ENCODE measurements around the gene UBE2O.
A peak's percentile ranks its signal among the peaks of the same experiment; 100 is the strongest.
"Not testable (repeated sequence)": the region's sequence is repeated elsewhere in the genome, so short reads cannot be mapped to it uniquely, and the experiment has no call there.

The UBE2O gene

DNA sequence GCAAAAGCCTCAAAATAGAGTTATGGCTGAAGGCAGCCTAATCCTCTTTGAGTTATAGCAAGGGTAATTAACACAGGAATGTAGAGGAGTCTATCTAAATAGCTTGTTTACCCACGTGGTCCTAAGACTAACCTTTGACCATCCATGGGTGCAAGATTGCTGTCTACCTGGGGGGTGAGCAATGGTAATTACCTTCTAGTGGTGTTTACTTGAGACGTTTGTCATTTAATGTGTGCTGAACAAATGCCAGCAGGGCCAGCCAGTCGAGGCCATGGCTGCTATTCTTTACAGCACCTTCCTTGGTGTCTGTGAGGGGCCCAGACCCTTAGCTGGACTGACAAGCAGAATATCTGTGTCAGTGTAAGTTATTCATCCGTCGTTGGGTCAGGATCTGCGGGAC lies 85.3 kb downstream of the UBE2O start:
- DNase-seq = no peak

DNA sequence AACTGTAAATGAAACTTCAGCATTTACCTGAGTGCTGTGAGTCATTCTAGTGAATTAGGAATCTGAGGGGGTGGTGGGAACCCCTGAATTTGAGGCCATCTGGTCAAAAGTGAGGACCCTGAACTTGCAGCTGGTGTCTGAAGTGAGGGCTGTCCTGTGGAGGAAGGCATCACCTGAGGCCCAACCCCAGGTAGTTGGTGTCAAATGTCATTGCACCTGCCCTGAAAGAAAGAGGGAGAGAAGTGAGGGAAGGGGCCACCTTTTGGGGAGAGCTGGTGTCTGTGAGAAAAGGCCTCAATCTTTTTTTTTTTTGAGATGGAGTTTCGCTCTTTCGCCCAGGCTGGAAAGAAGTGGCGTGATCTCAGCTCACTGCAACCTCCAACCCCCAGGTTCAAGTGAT lies 86.7 kb downstream of the UBE2O start:
- no peak for DNase-seq

GRCh38 chr17:76365256-76365903 lies 87.6 kb downstream of the UBE2O start:
- DNase-seq = no peak

GRCh38 chr17:76363107-76363842 lies 89.7 kb downstream of the UBE2O start:
- DNase-seq = no peak

DNA sequence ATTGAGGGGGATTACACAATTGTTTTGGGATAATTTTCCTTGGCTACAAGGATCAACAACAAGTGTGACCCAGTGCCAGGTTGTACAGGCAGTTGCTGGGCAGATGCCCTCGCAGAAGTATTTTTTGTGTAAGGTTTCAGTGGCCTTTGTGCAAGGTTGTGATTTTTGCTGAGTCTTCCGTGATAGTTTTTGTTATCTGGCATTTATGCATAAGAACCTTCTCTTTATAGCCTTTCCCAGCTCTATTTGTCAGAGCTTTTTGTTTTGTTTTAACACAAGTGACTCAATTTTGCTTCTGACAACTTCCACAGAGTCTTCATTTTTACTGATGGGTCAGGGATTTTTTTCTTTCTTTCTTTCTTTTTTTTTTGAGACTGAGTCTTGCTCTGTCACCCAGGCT lies 92.5 kb downstream of the UBE2O start:
- no peak for DNase-seq

DNA sequence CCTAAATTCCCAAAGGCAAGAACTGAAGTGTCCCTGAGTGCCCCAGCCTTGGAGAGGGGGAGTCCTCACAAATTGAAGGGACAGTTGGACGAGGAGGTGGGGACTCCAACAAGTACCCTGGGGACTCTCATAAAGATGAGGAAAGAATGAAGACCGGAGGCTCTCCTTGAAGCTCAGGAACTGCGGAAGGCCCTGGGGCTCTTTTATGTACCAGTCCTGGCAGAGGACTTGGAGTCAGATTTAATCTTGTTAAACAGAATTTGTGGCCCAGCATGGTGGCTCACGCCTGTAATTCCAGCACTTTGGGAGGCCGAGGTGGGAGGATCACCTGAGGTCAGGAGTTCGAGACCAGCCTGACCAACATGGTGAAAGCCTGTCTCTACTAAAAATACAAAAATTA lies 93.2 kb downstream of the UBE2O start:
- not testable (repeated sequence) for DNase-seq

- DNase-seq = no peak
Measured at GRCh38 chr17:76359375-76359774, 93.6 kb downstream of the UBE2O start.

GRCh38 chr17:76357597-76358158 lies 95.3 kb downstream of the UBE2O start:
- no peak for DNase-seq

DNA sequence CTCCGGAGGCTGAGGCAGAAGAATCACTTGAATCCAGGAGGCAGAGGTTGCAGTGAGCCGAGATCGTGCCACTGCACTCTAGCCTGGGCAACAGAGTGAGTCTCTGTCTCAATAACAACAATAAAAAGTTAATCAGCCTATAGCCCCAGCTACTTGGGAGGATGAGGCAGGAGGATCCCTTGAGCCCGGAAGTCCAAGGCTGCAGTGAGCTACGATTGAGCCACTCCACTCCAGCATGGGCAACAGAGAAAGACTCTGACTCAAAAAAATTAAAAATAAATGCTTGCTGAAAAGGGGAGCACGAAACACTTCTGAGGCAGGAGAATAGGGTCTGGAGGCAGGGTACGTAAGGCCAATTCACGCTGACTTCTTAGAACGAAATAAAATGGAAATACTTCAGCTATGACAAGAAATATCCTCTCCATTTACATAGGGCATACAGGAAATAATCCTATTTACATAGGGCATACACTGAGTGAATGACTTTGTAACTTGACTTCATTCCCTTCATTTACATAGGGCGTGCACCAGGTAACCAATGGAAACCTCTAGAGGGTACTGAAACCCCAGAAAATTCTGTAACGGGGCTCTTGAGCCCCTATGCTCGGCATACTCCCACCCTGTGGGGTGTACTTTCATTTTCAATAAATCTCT lies 96.0 kb downstream of the UBE2O start:
- DNase-seq = no peak

GRCh38 chr17:76354747-76355310 lies 98.1 kb downstream of the UBE2O start:
- no peak for DNase-seq

- no peak for DNase-seq
Measured at GRCh38 chr17:76354317-76354729, 98.6 kb downstream of the UBE2O start.

- peak; percentile 85 for DNase-seq
Measured at GRCh38 chr17:76353599-76354316, 99.2 kb downstream of the UBE2O start, which contains the start of gene PRPSAP1. PRPSAP1 (minus strand) TSS chr17:76353916; CDS start chr17:76353703, 213 bp downstream.

DNA sequence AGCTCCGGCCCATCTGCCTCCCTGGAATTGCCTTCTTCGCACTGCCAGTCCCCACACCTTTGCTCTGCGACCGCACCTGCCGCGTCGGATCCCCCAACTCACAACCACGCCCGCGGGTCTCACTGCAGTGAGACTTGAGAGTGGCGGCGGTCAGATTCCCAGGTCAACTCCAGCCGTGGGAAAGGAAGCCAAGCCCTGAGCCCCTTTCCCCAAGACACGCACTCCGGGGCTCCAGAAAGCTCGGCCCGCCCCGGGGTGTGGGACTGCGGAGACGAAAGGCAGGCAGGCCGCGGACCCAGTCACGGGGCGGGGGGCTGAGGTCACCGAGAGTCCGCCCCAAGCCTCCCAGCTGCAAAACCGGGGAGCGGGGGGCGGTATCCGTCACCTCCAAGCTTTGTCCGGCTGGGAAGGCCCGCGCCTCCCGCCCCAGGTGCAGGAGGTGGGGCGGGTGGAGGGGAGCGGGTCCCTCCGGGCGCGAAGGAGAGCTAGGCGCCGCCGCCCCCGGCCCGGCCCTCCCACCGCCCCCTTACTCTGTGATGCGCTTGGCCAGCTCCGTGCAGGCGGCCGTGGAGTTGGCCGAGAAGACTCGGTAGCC lies 99.9 kb downstream of the UBE2O start:
- DNase-seq = no peak

DNA sequence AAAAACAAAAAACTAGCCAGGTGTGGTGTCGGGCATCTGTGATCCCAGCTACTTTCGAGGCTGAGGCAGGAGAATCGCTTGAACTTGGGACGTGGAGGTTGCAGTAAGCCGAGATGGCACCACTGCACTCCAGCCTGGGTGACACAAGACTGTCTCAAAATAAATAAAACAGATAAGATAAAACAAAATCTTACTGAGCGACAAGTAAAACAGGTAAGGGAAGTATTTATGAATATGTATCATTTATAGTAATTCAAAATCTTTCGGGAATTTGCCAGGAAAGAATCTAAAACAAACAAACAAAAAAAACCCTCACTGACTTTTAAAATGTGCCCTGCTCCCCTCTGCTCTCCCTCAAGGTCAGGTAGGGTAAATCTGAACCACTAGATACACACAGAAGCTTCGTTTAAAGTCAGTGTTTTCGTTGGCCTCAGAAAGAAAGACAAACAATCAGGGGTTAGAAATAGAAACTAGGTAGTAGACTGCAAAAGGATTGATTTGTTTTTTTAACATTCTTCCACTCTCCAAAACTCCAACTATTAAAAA lies 101.4 kb downstream of the UBE2O start:
- no peak for DNase-seq

- no peak for DNase-seq
Measured at GRCh38 chr17:76350463-76350862, 102.5 kb downstream of the UBE2O start.

DNA sequence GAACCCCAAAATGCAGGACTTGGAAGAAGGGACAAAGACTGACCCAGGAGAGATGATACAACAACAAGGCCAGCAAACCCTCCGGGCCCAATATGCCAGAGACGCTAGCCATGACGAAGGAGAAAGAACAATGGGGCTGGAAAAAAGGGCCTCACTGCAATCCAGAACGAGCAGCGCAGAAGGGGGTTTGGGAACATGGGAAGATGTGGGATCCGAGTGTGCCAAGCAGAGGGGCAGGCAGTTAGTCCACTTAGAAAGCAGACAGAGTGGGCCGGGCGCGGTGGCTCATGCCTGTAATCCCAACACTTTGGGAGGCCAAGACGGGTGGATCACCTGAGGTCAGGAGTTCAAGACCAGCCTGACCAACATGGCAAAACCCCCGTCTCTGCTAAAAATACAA lies 106.0 kb downstream of the UBE2O start:
- not testable (repeated sequence) for DNase-seq

GRCh38 chr17:76345377-76345974 lies 107.5 kb downstream of the UBE2O start:
- DNase-seq = no peak

GRCh38 chr17:76343106-76343505 lies 109.8 kb downstream of the UBE2O start:
- no peak for DNase-seq

GRCh38 chr17:76341301-76341700 lies 111.7 kb downstream of the UBE2O start:
- DNase-seq = no peak
